Panc1 (cell line): ENCODE data around the gene NDST1.

ENCODE experiments used
- POLR2AphosphoS5 ChIP-seq: IDR thresholded peaks from 2 replicates; pipeline ENCODE4 v1.6.1; 2012; ENCODE audit warnings: mild to moderate bottlenecking, low read depth, low read length, moderate library complexity
- SIN3A ChIP-seq: IDR thresholded peaks from 2 replicates; pipeline ENCODE4 v1.6.1; 2012; ENCODE audit warnings: low read depth, mild to moderate bottlenecking, low read length, moderate library complexity, borderline replicate concordance; ENCODE audit not compliant: insufficient read depth
- TCF7L2 ChIP-seq: IDR thresholded peaks from 2 replicates; pipeline ENCODE4 v1.6.1; 2011; ENCODE audit warnings: mild to moderate bottlenecking, low read depth, low read length, inconsistent platforms
- TF ChIP-seq, protein P1 (sequence below): fragments of 450-650 bp; IDR thresholded peaks from 2 replicates; pipeline ENCODE4 v1.5.1; 2017; ENCODE audit warnings: mild to moderate bottlenecking
- TF ChIP-seq, protein P2 (sequence below), 2 experiments: IDR thresholded peaks; 2 replicates each; pipeline ENCODE4 v1.6.1; 2011 to 2012; ENCODE audit warnings: low read depth in 2 of 2, control low read depth in 1 of 2, low read length in 1 of 2, mild to moderate bottlenecking in 1 of 2, moderate library complexity in 1 of 2; ENCODE audit not compliant: insufficient read depth in 1 of 2

DNA sequence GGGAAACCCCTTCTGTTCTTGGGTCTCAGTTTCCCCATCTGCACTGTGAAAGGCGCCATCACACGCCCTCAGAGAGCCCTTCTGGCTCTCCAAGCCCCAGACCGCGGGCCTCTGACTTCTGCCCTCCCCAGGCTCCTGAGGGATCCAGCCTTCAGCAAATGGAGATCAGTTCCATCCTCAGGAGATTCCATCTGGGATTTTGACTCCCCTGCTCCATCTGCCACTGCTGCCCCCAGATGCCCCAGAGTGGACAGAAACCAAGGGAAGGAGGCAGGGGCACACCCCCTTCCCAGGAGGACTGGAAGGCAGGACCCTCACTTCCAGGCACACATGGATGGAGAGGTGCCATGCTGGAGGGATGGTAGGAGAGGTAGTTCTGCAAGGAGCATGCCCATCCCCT, 39.7 kb upstream of the NDST1 start:
- TF ChIP-seq, protein P1, sequence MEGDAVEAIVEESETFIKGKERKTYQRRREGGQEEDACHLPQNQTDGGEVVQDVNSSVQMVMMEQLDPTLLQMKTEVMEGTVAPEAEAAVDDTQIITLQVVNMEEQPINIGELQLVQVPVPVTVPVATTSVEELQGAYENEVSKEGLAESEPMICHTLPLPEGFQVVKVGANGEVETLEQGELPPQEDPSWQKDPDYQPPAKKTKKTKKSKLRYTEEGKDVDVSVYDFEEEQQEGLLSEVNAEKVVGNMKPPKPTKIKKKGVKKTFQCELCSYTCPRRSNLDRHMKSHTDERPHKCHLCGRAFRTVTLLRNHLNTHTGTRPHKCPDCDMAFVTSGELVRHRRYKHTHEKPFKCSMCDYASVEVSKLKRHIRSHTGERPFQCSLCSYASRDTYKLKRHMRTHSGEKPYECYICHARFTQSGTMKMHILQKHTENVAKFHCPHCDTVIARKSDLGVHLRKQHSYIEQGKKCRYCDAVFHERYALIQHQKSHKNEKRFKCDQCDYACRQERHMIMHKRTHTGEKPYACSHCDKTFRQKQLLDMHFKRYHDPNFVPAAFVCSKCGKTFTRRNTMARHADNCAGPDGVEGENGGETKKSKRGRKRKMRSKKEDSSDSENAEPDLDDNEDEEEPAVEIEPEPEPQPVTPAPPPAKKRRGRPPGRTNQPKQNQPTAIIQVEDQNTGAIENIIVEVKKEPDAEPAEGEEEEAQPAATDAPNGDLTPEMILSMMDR = no peak
- TF ChIP-seq POLR2AphosphoS5 (no peak), TCF7L2 (no peak), SIN3A (no peak)
- TF ChIP-seq, protein P2, sequence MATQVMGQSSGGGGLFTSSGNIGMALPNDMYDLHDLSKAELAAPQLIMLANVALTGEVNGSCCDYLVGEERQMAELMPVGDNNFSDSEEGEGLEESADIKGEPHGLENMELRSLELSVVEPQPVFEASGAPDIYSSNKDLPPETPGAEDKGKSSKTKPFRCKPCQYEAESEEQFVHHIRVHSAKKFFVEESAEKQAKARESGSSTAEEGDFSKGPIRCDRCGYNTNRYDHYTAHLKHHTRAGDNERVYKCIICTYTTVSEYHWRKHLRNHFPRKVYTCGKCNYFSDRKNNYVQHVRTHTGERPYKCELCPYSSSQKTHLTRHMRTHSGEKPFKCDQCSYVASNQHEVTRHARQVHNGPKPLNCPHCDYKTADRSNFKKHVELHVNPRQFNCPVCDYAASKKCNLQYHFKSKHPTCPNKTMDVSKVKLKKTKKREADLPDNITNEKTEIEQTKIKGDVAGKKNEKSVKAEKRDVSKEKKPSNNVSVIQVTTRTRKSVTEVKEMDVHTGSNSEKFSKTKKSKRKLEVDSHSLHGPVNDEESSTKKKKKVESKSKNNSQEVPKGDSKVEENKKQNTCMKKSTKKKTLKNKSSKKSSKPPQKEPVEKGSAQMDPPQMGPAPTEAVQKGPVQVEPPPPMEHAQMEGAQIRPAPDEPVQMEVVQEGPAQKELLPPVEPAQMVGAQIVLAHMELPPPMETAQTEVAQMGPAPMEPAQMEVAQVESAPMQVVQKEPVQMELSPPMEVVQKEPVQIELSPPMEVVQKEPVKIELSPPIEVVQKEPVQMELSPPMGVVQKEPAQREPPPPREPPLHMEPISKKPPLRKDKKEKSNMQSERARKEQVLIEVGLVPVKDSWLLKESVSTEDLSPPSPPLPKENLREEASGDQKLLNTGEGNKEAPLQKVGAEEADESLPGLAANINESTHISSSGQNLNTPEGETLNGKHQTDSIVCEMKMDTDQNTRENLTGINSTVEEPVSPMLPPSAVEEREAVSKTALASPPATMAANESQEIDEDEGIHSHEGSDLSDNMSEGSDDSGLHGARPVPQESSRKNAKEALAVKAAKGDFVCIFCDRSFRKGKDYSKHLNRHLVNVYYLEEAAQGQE (IDR thresholded peaks at IDR 0.05; ENCODE audit: insufficient read depth in 1 of 2, low read depth in 2 of 2, low read length in 1 of 2) = no peak
